ENCODE data around the gene LIN9.

LIN9 gene

GRCh38 chr1:226186124-226187018 lies 122.6 kb downstream of the LIN9 start, which contains the start of gene ACBD3:
TSS of gene ACBD3 (minus strand) at chr1:226186741. CDS start at chr1:226186675, 66 bp downstream.
- peak within 1 kb of the TSS; percentile 96 for H3K4me3 ChIP-seq (ENCODE audit: low read length)
- peak within 1 kb of the TSS; percentile 93 for H3K9ac ChIP-seq (ENCODE audit: low read depth, low read length)
- H3K27ac ChIP-seq (ENCODE audit: low read length) = peak within 1 kb of the TSS; percentile 27
- peaks cover 9% of the 10 kb centered on the region; the same call in 1 of the 2 replicates for H3K36me3 ChIP-seq (ENCODE audit: insufficient read depth, low read depth, low read length)
- H3K27me3 ChIP-seq (ENCODE audit: insufficient read depth, low read length) = no peaks in the 10 kb centered on the region
- no peaks in the 10 kb centered on the region for H3K9me3 ChIP-seq (ENCODE audit: insufficient read depth, low read depth, low read length)
- H3K4me1 ChIP-seq (ENCODE audit: insufficient read depth, low read length) = peaks cover 6% of the 10 kb centered on the region; the same call in 1 of the 2 replicates

GRCh38 chr1:226185141-226186036 lies 123.6 kb downstream of the LIN9 start:
- Histone ChIP-seq H3K4me3 (ENCODE audit: low read length) (peak overlapping the region; percentile 96), H3K9ac (ENCODE audit: low read depth, low read length) (peak overlapping the region; percentile 93), H3K27me3 (ENCODE audit: insufficient read depth, low read length) (no peaks in the 10 kb centered on the region), H3K9me3 (ENCODE audit: insufficient read depth, low read depth, low read length) (no peaks in the 10 kb centered on the region), H3K36me3 (ENCODE audit: insufficient read depth, low read depth, low read length) (peaks cover 15% of the 10 kb centered on the region; the same call in 1 of the 2 replicates), H3K4me1 (ENCODE audit: insufficient read depth, low read length) (peaks cover 6% of the 10 kb centered on the region; the same call in 1 of the 2 replicates), H3K27ac (ENCODE audit: low read length) (no peak overlapping the region)

- Histone ChIP-seq H3K36me3 (ENCODE audit: insufficient read depth, low read depth, low read length) (peaks cover 18% of the 10 kb centered on the region; the same call in 1 of the 2 replicates), H3K9me3 (ENCODE audit: insufficient read depth, low read depth, low read length) (no peaks in the 10 kb centered on the region), H3K27ac (ENCODE audit: low read length) (no peak overlapping the region), H3K27me3 (ENCODE audit: insufficient read depth, low read length) (no peaks in the 10 kb centered on the region), H3K4me1 (ENCODE audit: insufficient read depth, low read length) (peaks cover 6% of the 10 kb centered on the region; the same call in 1 of the 2 replicates), H3K9ac (ENCODE audit: low read depth, low read length) (no peak overlapping the region), H3K4me3 (ENCODE audit: low read length) (no peak overlapping the region)
These were observed 126.8 kb downstream of the LIN9 start for GRCh38 chr1:226181996-226182714.

Data from iPS-20b (cell line).